H1 (cell line): ENCODE measurements around the gene EIF5A2. TPM values are rescaled to one million over a fixed set of nuclear protein-coding genes. Genes with fewer than 3 reads are reported as not detected.

Source experiments
- CREB1 ChIP-seq: IDR thresholded peaks from 2 replicates; pipeline ENCODE4 v1.6.1; 2012; ENCODE audit warnings: inconsistent platforms
- PHF8 ChIP-seq: fragments of 200-600 bp; sonication (generic); conservative IDR thresholded peaks from 2 replicates; pipeline ENCODE4 v1.7.1; 2012; ENCODE audit warnings: low read depth, mild to moderate bottlenecking, inconsistent platforms, low read length, moderate library complexity
- TBP ChIP-seq: IDR thresholded peaks from 2 replicates; pipeline ENCODE4 v1.6.1; 2011; ENCODE audit warnings: low read depth, low read length, improper control_type of control experiment
- polyA plus RNA-seq, 7 experiments: library from polyadenylated mRNA; depleted of rRNA in 3 of 7; stranded (reverse) in 5 of 7; unstranded in 2 of 7; fragments of >200 nt in 5 of 7; fragments of 200-250 nt in 2 of 7; gene quantifications; 1 replicate in 5 of 7; 2 replicates in 1 of 7; 4 replicates in 1 of 7; pipeline versions ENCODE4 v1.2.1 to v1.2.3, GENCODE V29; 2011 to 2013; ENCODE audit warnings: missing spikeins in 2 of 7, mixed read lengths in 2 of 7
- total RNA-seq: library from RNA; stranded (reverse); fragmentation: NEBNext Ultra II Directional; extraction: Animal tissue kit (Norgen Biotek cat#: 25700); gene quantifications from 2 replicates; pipeline ENCODE4 v1.2.1, GENCODE V29; 2021
- TF ChIP-seq, protein P1 (sequence below): fragments of 300-600 bp; sonication (generic); IDR thresholded peaks from 2 replicates; pipeline ENCODE4 v1.7.1; 2012; ENCODE audit warnings: low read length, moderate library complexity, mild to moderate bottlenecking, inconsistent platforms; ENCODE audit not compliant: insufficient replicate concordance

EIF5A2 gene
- total and polyA plus RNA-seq, 2 of the 8 experiments (the other 6 are each of a cell fraction or from before 2014, with no cell fraction given) = 1.5 to 15.0 TPM

DNA sequence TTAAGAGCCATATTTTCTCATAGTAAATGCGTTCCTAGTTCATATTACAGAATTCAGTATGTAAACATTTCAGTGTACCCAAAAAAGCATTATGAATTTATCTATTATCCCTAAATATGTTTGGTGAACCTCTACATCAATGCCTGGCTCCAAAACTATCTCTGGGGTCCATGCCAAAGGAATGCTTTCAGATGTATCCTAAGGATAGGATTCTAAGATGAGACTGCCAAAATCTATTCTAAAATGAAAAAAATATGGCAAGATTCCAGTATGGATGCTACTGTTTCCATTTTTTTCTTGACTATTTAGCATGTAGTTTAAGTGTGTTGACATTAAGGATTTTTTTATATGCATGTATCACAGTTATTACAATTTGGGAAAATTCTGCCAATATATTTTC is 18.8 kb downstream of the EIF5A2 start (continued):
- TF ChIP-seq, protein P1, sequence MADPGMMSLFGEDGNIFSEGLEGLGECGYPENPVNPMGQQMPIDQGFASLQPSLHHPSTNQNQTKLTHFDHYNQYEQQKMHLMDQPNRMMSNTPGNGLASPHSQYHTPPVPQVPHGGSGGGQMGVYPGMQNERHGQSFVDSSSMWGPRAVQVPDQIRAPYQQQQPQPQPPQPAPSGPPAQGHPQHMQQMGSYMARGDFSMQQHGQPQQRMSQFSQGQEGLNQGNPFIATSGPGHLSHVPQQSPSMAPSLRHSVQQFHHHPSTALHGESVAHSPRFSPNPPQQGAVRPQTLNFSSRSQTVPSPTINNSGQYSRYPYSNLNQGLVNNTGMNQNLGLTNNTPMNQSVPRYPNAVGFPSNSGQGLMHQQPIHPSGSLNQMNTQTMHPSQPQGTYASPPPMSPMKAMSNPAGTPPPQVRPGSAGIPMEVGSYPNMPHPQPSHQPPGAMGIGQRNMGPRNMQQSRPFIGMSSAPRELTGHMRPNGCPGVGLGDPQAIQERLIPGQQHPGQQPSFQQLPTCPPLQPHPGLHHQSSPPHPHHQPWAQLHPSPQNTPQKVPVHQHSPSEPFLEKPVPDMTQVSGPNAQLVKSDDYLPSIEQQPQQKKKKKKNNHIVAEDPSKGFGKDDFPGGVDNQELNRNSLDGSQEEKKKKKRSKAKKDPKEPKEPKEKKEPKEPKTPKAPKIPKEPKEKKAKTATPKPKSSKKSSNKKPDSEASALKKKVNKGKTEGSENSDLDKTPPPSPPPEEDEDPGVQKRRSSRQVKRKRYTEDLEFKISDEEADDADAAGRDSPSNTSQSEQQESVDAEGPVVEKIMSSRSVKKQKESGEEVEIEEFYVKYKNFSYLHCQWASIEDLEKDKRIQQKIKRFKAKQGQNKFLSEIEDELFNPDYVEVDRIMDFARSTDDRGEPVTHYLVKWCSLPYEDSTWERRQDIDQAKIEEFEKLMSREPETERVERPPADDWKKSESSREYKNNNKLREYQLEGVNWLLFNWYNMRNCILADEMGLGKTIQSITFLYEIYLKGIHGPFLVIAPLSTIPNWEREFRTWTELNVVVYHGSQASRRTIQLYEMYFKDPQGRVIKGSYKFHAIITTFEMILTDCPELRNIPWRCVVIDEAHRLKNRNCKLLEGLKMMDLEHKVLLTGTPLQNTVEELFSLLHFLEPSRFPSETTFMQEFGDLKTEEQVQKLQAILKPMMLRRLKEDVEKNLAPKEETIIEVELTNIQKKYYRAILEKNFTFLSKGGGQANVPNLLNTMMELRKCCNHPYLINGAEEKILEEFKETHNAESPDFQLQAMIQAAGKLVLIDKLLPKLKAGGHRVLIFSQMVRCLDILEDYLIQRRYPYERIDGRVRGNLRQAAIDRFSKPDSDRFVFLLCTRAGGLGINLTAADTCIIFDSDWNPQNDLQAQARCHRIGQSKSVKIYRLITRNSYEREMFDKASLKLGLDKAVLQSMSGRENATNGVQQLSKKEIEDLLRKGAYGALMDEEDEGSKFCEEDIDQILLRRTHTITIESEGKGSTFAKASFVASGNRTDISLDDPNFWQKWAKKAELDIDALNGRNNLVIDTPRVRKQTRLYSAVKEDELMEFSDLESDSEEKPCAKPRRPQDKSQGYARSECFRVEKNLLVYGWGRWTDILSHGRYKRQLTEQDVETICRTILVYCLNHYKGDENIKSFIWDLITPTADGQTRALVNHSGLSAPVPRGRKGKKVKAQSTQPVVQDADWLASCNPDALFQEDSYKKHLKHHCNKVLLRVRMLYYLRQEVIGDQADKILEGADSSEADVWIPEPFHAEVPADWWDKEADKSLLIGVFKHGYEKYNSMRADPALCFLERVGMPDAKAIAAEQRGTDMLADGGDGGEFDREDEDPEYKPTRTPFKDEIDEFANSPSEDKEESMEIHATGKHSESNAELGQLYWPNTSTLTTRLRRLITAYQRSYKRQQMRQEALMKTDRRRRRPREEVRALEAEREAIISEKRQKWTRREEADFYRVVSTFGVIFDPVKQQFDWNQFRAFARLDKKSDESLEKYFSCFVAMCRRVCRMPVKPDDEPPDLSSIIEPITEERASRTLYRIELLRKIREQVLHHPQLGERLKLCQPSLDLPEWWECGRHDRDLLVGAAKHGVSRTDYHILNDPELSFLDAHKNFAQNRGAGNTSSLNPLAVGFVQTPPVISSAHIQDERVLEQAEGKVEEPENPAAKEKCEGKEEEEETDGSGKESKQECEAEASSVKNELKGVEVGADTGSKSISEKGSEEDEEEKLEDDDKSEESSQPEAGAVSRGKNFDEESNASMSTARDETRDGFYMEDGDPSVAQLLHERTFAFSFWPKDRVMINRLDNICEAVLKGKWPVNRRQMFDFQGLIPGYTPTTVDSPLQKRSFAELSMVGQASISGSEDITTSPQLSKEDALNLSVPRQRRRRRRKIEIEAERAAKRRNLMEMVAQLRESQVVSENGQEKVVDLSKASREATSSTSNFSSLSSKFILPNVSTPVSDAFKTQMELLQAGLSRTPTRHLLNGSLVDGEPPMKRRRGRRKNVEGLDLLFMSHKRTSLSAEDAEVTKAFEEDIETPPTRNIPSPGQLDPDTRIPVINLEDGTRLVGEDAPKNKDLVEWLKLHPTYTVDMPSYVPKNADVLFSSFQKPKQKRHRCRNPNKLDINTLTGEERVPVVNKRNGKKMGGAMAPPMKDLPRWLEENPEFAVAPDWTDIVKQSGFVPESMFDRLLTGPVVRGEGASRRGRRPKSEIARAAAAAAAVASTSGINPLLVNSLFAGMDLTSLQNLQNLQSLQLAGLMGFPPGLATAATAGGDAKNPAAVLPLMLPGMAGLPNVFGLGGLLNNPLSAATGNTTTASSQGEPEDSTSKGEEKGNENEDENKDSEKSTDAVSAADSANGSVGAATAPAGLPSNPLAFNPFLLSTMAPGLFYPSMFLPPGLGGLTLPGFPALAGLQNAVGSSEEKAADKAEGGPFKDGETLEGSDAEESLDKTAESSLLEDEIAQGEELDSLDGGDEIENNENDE = no peak
- TF ChIP-seq TBP = no peak
- no peak for TF ChIP-seq PHF8
- no peak for TF ChIP-seq CREB1
